ENCODE data around the gene SLC10A3.
A peak's percentile ranks its signal among the peaks of the same experiment; 100 is the strongest.

Gene SLC10A3

GRCh38 chrX:154490414-154491083 lies at the start of gene SLC10A3:
SLC10A3 (minus strand) TSS chrX:154490629; CDS start chrX:154488940, 1,689 bp downstream.
- TF ChIP-seq CTCF (IDR thresholded peaks at IDR 0.05; ENCODE audit: extremely low read depth, missing control alignments) = no peak

GRCh38 chrX:154539077-154539476 lies 48.6 kb upstream of the SLC10A3 start:
- no peak for TF ChIP-seq CTCF (IDR thresholded peaks at IDR 0.05; ENCODE audit: extremely low read depth, missing control alignments)
- no peak for DNase-seq (ENCODE audit: low spot score)

More at GRCh38 chrX:154490414-154491083, at the start of gene SLC10A3:
- DNase-seq (ENCODE audit: low spot score) = peak; percentile 93

GRCh38 chrX:154535892-154536291 lies 45.5 kb upstream of the SLC10A3 start:
- TF ChIP-seq CTCF (IDR thresholded peaks at IDR 0.05; ENCODE audit: extremely low read depth, missing control alignments) = no peak
- DNase-seq (ENCODE audit: low spot score) = no peak

GRCh38 chrX:154534526-154535322 lies 44.3 kb upstream of the SLC10A3 start:
- peak; percentile 87 for DNase-seq (ENCODE audit: low spot score)
- TF ChIP-seq CTCF (IDR thresholded peaks at IDR 0.05; ENCODE audit: extremely low read depth, missing control alignments) = peak; percentile 87

- TF ChIP-seq CTCF (IDR thresholded peaks at IDR 0.05; ENCODE audit: extremely low read depth, missing control alignments) = no peak
- DNase-seq (ENCODE audit: low spot score) = no peak
Observed at GRCh38 chrX:154532690-154533089, 42.3 kb upstream of the SLC10A3 start.

- no peak for TF ChIP-seq CTCF (IDR thresholded peaks at IDR 0.05; ENCODE audit: extremely low read depth, missing control alignments)
- DNase-seq (ENCODE audit: low spot score) = no peak
Observed at GRCh38 chrX:154531626-154532025, 41.2 kb upstream of the SLC10A3 start.

GRCh38 chrX:154530286-154530685 lies 39.9 kb upstream of the SLC10A3 start:
- DNase-seq (ENCODE audit: low spot score) = no peak
- TF ChIP-seq CTCF (IDR thresholded peaks at IDR 0.05; ENCODE audit: extremely low read depth, missing control alignments) = no peak

Measured in GM20000 (cell line).